ENCODE measurements around the gene DNAJC22. TPM values are rescaled to one million over a fixed set of nuclear protein-coding genes. Genes with fewer than 3 reads are reported as not detected.

The DNAJC22 gene
- total and polyA plus RNA-seq, 9 of the 15 experiments (the other 6 are each of a cell fraction or from before 2014, with no cell fraction given) = 0.10 to 1.2 (median 0.47) TPM

DNA sequence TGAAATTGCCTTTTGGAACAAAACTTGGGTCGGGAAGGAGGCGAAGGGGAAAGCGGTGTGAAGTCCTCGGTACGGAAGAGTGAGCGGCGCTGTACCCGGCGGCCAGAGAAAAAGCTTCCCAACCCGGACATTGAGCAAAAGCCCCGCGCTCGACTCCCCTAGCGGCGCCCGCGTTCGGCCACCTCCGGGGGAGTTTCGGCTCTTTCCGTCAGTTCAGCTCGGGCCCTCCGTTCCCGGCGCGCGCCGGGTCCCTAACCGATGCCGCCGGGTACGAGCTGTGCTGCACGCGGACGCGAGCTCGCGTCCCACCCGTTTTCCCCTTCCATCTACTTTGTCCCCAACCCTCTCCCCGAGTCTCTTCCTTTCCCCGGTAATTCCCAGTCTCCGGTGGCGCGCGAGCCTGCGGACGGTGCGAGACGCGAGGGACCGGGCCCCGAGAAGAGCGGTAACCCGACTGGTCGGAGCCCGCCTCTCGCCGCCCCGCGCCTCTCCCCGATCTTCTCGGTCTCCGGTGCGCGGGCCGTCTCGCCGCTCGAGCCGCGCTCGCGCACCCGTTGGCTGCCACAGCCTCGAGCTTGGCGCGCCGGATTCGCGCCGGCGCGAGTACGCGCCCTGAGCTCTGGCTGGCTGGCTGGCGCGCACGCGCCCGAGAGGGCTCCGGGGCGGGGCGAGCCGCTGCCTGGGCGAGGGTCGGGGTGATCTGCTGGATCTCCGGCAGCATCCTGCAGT lies 20.1 kb downstream of the DNAJC22 start (continued):
- TF ChIP-seq SMAD2 (IDR thresholded peaks at IDR 0.05; ENCODE audit: low read depth, low read length) = no peak
- TF ChIP-seq MLX (CRISPR knock-in tag; conservative IDR thresholded peaks at IDR 0.05) = no peak
- TF ChIP-seq DNMT1 (IDR thresholded peaks at IDR 0.05) = no peak
- TF ChIP-seq ZKSCAN8 (CRISPR knock-in tag; IDR thresholded peaks at IDR 0.05) = no peak
- TF ChIP-seq SP1 (CRISPR knock-in tag; IDR thresholded peaks at IDR 0.05) = peak; percentile 69; the same call in 1 of the 2 replicates
- no peak for TF ChIP-seq MAFK (IDR thresholded peaks at IDR 0.05; ENCODE audit: low read length)
- no peak for TF ChIP-seq ZNF830 (CRISPR knock-in tag; IDR thresholded peaks at IDR 0.05)
- TF ChIP-seq ZNF551 (CRISPR knock-in tag; IDR thresholded peaks at IDR 0.05) = no peak
- 0 out of 2 replicates have a peak, but pooled peaks have one; percentile 15 for TF ChIP-seq SNIP1 (IDR thresholded peaks at IDR 0.05; ENCODE audit: low read depth)
- no peak for TF ChIP-seq SMAD3 (CRISPR knock-in tag; conservative IDR thresholded peaks at IDR 0.05)
- no peak for TF ChIP-seq NCOA1 (IDR thresholded peaks at IDR 0.05; ENCODE audit: low read depth)
- TF ChIP-seq NBN (IDR thresholded peaks at IDR 0.05; ENCODE audit: low read depth) = no peak
- TF ChIP-seq SRF (CRISPR knock-in tag; IDR thresholded peaks at IDR 0.05) = 0 out of 4 replicates have a peak, but pooled peaks of 1 of the 2 experiments have one; percentile 15
- TF ChIP-seq ATF7 (IDR thresholded peaks at IDR 0.05) = peak; percentile 77; the same call in 1 of the 2 replicates
- TF ChIP-seq, protein P1, sequence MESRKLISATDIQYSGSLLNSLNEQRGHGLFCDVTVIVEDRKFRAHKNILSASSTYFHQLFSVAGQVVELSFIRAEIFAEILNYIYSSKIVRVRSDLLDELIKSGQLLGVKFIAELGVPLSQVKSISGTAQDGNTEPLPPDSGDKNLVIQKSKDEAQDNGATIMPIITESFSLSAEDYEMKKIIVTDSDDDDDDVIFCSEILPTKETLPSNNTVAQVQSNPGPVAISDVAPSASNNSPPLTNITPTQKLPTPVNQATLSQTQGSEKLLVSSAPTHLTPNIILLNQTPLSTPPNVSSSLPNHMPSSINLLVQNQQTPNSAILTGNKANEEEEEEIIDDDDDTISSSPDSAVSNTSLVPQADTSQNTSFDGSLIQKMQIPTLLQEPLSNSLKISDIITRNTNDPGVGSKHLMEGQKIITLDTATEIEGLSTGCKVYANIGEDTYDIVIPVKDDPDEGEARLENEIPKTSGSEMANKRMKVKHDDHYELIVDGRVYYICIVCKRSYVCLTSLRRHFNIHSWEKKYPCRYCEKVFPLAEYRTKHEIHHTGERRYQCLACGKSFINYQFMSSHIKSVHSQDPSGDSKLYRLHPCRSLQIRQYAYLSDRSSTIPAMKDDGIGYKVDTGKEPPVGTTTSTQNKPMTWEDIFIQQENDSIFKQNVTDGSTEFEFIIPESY (CRISPR knock-in tag; IDR thresholded peaks at IDR 0.05) = peak; percentile 16; the same call in 1 of the 2 replicates
- TF ChIP-seq RREB1 (CRISPR knock-in tag; IDR thresholded peaks at IDR 0.05) = no peak; the same call in 1 of the 2 replicates
- TF ChIP-seq CBFB (CRISPR knock-in tag; IDR thresholded peaks at IDR 0.05) = no peak
- TF ChIP-seq HMGXB4 (CRISPR knock-in tag; IDR thresholded peaks at IDR 0.05) = no peak
- no peak for TF ChIP-seq SMARCA5 (IDR thresholded peaks at IDR 0.05)
